Activated CD4-positive, alpha-beta memory T cell treated with anti-CD3 and anti-CD28 coated beads, Interleukin-2, amount 10 ng/mL, durations not matched to agents 7 days and 5 days (primary cell): Measurements from ENCODE around the gene TBC1D9. TPM values are rescaled to one million over a fixed set of nuclear protein-coding genes. Genes with fewer than 3 reads are reported as not detected.

Experiments used
- CTCF ChIA-PET: fragments of 350-600 bp; sonication (Branson Sonifier 250); formaldehyde crosslinking; loops from one replicate; lab custom pipeline; 2021; ENCODE audit warnings: antibody characterized with exemption, inconsistent platforms; lab: Charles Lee
- POLR2A ChIA-PET: fragments of 350-600 bp; sonication (Branson Sonifier 250); formaldehyde crosslinking; loops from one replicate; lab custom pipeline; 2021; ENCODE audit warnings: antibody characterized with exemption; lab: Charles Lee
- DNase-seq: peaks from one replicate; pipeline ENCODE4 v3.0.0-alpha.2; 2020
- H3K27ac Mint-ChIP-seq: one replicate; pipeline ENCODE4 v1.8.0; 2021; ENCODE audit warnings: mild to moderate bottlenecking, mixed read lengths
- H3K27me3 Mint-ChIP-seq: one replicate; pipeline ENCODE4 v1.8.0; 2021; ENCODE audit warnings: mixed read lengths
- H3K36me3 Mint-ChIP-seq: one replicate; pipeline ENCODE4 v1.8.0; 2021; ENCODE audit warnings: low read depth, mixed read lengths
- H3K4me1 Mint-ChIP-seq: one replicate; pipeline ENCODE4 v1.8.0; 2021; ENCODE audit warnings: mixed read lengths
- H3K4me3 Mint-ChIP-seq: one replicate; pipeline ENCODE4 v1.8.0; 2021; ENCODE audit warnings: mild to moderate bottlenecking, mixed read lengths
- H3K9me3 Mint-ChIP-seq: one replicate; pipeline ENCODE4 v1.8.0; 2021; ENCODE audit warnings: mixed read lengths
- total RNA-seq, 2 experiments: library from RNA; stranded (reverse); gene quantifications; one replicate each; pipeline ENCODE4 v1.2.3, GENCODE V29; 2021

TBC1D9 gene
- total RNA-seq, 2 experiments from 2014 or later = 0.15 TPM; not detected in 1

GRCh38 chr4:140744421-140744820 is 11.8 kb downstream of the TBC1D9 start:
- ChIA-PET POLR2A (no interaction called here), CTCF (no interaction called here)
- H3K4me1 Mint-ChIP-seq = no peaks in the 10 kb centered on the region

GRCh38 chr4:140743194-140743931 is 12.8 kb downstream of the TBC1D9 start:
- Mint-ChIP-seq H3K27ac (no peak overlapping the region), H3K36me3 (no peaks in the 10 kb centered on the region), H3K9me3 (no peaks in the 10 kb centered on the region), H3K4me3 (no peak overlapping the region), H3K4me1 (no peaks in the 10 kb centered on the region), H3K27me3 (peaks cover 26% of the 10 kb centered on the region)
- CTCF ChIA-PET = no interaction called here
- DNase-seq = no peak
- POLR2A ChIA-PET = no interaction called here

More at GRCh38 chr4:140744421-140744820, 11.8 kb downstream of the TBC1D9 start:
- Mint-ChIP-seq H3K9me3 (no peaks in the 10 kb centered on the region), H3K27ac (no peak overlapping the region), H3K4me3 (no peak overlapping the region), H3K27me3 (peaks cover 27% of the 10 kb centered on the region), H3K36me3 (no peaks in the 10 kb centered on the region)
- DNase-seq = no peak

GRCh38 chr4:140742838-140743193 is 13.4 kb downstream of the TBC1D9 start:
- Mint-ChIP-seq H3K27ac (no peak overlapping the region), H3K4me1 (no peaks in the 10 kb centered on the region), H3K4me3 (no peak overlapping the region), H3K9me3 (no peaks in the 10 kb centered on the region), H3K27me3 (peaks cover 24% of the 10 kb centered on the region), H3K36me3 (no peaks in the 10 kb centered on the region)
- POLR2A ChIA-PET = no interaction called here
- CTCF ChIA-PET = no interaction called here
- DNase-seq = no peak

- H3K36me3 Mint-ChIP-seq = no peaks in the 10 kb centered on the region
- H3K4me3 Mint-ChIP-seq = no peak overlapping the region
- peaks cover 25% of the 10 kb centered on the region for H3K27me3 Mint-ChIP-seq
- DNase-seq = no peak
- H3K9me3 Mint-ChIP-seq = no peaks in the 10 kb centered on the region
- ChIA-PET POLR2A (no interaction called here), CTCF (no interaction called here)
- H3K27ac Mint-ChIP-seq = no peak overlapping the region
- no peaks in the 10 kb centered on the region for H3K4me1 Mint-ChIP-seq
Observed at GRCh38 chr4:140740906-140741670, 15.1 kb downstream of the TBC1D9 start.

GRCh38 chr4:140740422-140740821 is 15.8 kb downstream of the TBC1D9 start:
- H3K27ac Mint-ChIP-seq = no peak overlapping the region
- no peak for DNase-seq
- CTCF ChIA-PET = no interaction called here
- POLR2A ChIA-PET = no interaction called here
- H3K27me3 Mint-ChIP-seq = peaks cover 21% of the 10 kb centered on the region
- no peaks in the 10 kb centered on the region for H3K4me1 Mint-ChIP-seq
- no peaks in the 10 kb centered on the region for H3K36me3 Mint-ChIP-seq
- H3K9me3 Mint-ChIP-seq = no peaks in the 10 kb centered on the region
- H3K4me3 Mint-ChIP-seq = no peak overlapping the region

GRCh38 chr4:140739971-140740370 is 16.2 kb downstream of the TBC1D9 start:
- H3K27me3 Mint-ChIP-seq = peaks cover 20% of the 10 kb centered on the region
- no peak overlapping the region for H3K27ac Mint-ChIP-seq
- ChIA-PET CTCF (no interaction called here), POLR2A (no interaction called here)
- DNase-seq = no peak
- H3K4me1 Mint-ChIP-seq = no peaks in the 10 kb centered on the region
- H3K4me3 Mint-ChIP-seq = no peak overlapping the region
- H3K9me3 Mint-ChIP-seq = no peaks in the 10 kb centered on the region
- H3K36me3 Mint-ChIP-seq = no peaks in the 10 kb centered on the region

GRCh38 chr4:140738139-140738538 is 18.0 kb downstream of the TBC1D9 start:
- Mint-ChIP-seq H3K4me1 (no peaks in the 10 kb centered on the region), H3K27me3 (peaks cover 17% of the 10 kb centered on the region), H3K36me3 (no peaks in the 10 kb centered on the region), H3K9me3 (no peaks in the 10 kb centered on the region), H3K4me3 (no peak overlapping the region), H3K27ac (no peak overlapping the region)
- CTCF ChIA-PET = no interaction called here
- no peak for DNase-seq
- POLR2A ChIA-PET = no interaction called here

GRCh38 chr4:140736669-140737343 is 19.4 kb downstream of the TBC1D9 start:
- ChIA-PET POLR2A (no interaction called here), CTCF (no interaction called here)
- H3K36me3 Mint-ChIP-seq = no peaks in the 10 kb centered on the region
- H3K4me3 Mint-ChIP-seq = no peak overlapping the region
- no peaks in the 10 kb centered on the region for H3K4me1 Mint-ChIP-seq
- no peaks in the 10 kb centered on the region for H3K9me3 Mint-ChIP-seq
- no peak overlapping the region for H3K27ac Mint-ChIP-seq
- DNase-seq = no peak
- H3K27me3 Mint-ChIP-seq = peaks cover 14% of the 10 kb centered on the region

- H3K4me3 Mint-ChIP-seq = no peak overlapping the region
- H3K27me3 Mint-ChIP-seq = peaks cover 10% of the 10 kb centered on the region
- no peaks in the 10 kb centered on the region for H3K9me3 Mint-ChIP-seq
- H3K4me1 Mint-ChIP-seq = no peaks in the 10 kb centered on the region
- no peaks in the 10 kb centered on the region for H3K36me3 Mint-ChIP-seq
- CTCF ChIA-PET = no interaction called here
- no peak overlapping the region for H3K27ac Mint-ChIP-seq
- POLR2A ChIA-PET = no interaction called here
- no peak for DNase-seq
Observed at GRCh38 chr4:140735779-140736391, 20.3 kb downstream of the TBC1D9 start.

- Mint-ChIP-seq H3K36me3 (no peaks in the 10 kb centered on the region), H3K9me3 (no peaks in the 10 kb centered on the region), H3K4me1 (no peaks in the 10 kb centered on the region), H3K27ac (no peak overlapping the region), H3K4me3 (no peak overlapping the region), H3K27me3 (peaks cover 5% of the 10 kb centered on the region)
- CTCF ChIA-PET = no interaction called here
- POLR2A ChIA-PET = no interaction called here
- DNase-seq = no peak
Observed at GRCh38 chr4:140735317-140735716, 20.9 kb downstream of the TBC1D9 start.

GRCh38 chr4:140732780-140733179 is 23.4 kb downstream of the TBC1D9 start:
- ChIA-PET CTCF (no interaction called here), POLR2A (no interaction called here)
- Mint-ChIP-seq H3K9me3 (no peaks in the 10 kb centered on the region), H3K4me1 (no peaks in the 10 kb centered on the region), H3K4me3 (no peak overlapping the region), H3K27me3 (peaks cover 2% of the 10 kb centered on the region), H3K36me3 (no peaks in the 10 kb centered on the region), H3K27ac (no peak overlapping the region)
- DNase-seq = no peak

- H3K27ac Mint-ChIP-seq = no peak overlapping the region
- H3K27me3 Mint-ChIP-seq = no peaks in the 10 kb centered on the region
- no peak for DNase-seq
- H3K36me3 Mint-ChIP-seq = no peaks in the 10 kb centered on the region
- no peaks in the 10 kb centered on the region for H3K4me1 Mint-ChIP-seq
- ChIA-PET POLR2A (no interaction called here), CTCF (no interaction called here)
- no peaks in the 10 kb centered on the region for H3K9me3 Mint-ChIP-seq
- H3K4me3 Mint-ChIP-seq = no peak overlapping the region
Observed at GRCh38 chr4:140729344-140730049, 26.7 kb downstream of the TBC1D9 start.
